Epidermal melanocyte (primary cell): Measurements from ENCODE around the gene KRT39.
"Not testable (repeated sequence)": the region's sequence is repeated elsewhere in the genome, so short reads cannot be mapped to it uniquely, and the experiment has no call there.

ENCODE experiments used
- DNase-seq: peaks from one replicate; pipeline ENCODE4 v3.0.0; 2011; ENCODE audit warnings: low spot score; ENCODE audit not compliant: insufficient read length

KRT39 gene

DNA sequence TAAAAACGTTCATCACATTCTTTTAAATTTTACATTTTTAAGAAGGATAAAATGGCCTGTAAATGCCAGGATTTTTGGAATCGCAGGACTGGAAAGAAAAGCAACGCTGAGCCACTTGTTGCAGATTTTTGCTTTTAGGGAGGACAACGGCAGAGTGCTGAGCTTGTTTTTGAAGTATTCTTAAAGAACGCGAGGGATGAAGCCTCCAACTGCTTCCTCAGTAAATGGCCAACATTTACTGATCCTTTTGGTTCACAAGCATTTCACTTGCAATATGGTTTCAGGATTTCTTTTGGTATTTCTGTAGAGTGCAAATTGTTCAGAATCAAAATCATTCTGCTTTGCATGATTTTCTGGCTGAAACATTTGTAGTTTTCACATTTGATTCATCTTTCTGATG, 26.5 kb downstream of the KRT39 start:
- no peak for DNase-seq

DNA sequence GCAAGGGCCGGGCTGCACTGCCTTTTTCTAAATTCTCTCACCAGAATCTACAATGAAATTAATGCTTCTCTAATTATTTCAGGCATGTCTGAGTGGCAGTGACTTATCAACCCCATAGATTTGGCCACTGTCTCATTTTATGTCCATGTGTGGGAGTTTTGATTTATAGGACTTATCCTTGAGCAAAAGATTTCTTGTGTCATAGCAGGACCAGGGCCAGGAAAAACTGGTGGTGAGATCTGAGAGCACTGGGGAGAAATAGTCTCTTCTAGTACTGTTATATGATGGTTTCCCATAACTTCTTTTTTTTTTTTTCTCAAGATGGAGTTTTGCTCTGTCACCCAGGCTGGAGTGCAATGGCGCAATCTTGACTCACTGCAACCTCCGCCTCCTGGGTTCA, 27.8 kb downstream of the KRT39 start:
- DNase-seq = no peak

DNA sequence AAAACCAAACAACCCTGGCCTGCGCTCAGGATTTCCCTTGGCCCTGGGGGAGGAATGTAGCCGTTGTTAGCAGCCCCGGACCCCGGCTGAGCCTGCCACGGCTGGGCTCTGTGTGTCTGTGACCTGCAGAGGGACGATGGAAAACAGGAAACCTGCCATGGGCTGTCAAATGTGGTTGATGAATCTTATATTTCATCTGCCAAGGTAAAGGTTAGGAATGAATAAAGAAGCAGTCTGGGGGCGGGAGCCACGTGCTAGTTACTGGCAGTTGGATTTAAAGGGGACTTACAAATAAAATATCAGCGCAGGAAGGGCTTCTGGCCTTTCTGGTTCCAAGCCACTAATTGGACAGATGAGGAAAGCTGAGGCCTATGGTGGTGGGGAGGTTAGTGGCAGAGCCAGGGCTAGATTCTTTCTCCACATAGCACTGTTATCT, 29.3 kb downstream of the KRT39 start, which contains the start of gene KRT23:
Gene KRT23 (minus strand): TSS at position 263 of the 436 bp plus-strand sequence. CDS start 1,043 bp downstream, outside the sequence.
- DNase-seq = no peak

DNA sequence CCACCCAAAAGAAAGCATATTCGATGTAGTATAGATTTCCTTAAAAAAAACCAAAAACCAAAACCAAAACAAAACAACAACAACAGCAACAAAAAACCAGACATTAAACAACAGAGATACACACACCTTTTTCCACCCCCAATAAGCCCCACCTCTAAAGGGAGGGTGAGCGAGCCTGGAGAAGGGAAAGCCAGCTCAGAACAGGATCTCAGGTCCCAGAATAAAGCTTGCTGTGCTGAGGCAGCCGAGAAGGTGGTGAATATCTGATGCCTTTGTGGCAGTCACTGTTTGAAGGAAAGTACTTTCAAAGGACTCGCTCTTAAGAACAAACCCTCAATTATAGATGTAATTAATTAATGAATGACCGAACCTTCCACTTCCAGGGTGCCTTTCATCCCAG, 29.8 kb downstream of the KRT39 start:
- DNase-seq = no peak

DNA sequence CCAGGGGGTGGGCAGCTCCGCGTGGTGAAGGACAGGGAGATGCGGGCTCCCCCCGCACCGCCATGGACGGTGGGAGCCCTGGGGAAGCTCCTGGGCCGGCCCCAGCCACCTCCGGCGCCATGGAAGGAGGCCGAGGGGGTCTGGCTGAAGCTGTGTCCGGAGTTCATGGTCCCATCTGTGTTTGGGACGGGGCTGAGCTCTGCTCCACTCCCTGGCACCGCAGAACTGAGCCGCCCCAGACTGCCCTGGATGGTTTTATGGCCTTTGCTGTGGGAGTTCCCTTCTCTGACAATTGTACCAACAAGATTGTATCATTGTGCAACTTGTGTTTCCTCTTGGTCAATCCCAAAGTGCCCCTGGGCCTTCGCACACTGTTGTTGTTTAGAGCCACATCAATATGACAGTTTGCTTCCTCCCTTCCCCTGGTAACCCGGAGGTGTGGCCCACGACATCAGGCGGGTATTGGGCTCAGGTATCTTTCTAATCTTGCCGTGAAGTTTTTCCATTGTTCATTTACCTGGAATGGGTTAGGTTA, 30.2 kb downstream of the KRT39 start:
- DNase-seq = no peak

DNA sequence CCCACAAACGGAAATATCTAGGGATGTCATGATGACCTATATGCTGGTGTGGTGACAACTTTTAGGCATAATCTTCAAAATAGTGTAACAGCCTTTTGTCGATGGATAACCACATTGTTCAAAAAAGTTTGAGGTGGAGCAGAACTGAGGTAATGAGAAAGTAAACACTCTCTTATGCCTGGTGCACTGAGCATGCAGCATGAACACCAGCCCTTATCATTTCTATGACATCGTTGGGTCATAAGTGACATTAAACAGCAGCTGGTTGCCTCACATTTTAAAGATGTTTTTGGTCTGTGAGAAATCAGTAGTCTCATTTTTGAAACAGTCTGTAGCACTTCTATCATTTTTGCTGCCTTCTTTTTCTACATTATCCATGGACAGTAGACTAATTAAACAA, 31.1 kb downstream of the KRT39 start:
- DNase-seq = no peak

DNA sequence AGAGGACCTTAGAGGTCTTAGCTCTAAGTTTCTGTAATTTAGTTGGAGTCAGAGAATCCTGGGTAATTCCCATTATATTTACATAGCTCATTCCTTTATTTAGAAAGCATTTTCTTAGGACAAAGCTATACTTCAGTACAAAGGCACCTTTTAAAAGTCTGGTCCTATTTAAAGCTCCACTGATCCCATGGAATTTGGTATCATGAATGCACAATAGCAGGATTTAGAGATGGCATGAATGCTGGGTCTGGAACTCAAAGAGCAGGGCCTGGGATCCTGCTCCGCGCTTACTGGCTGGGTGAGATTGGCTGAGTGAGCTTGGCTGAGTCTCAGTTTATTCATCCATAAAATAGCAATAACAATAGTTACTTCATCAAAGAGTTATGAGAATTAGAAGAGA, 34.1 kb downstream of the KRT39 start:
- DNase-seq = peak; percentile 41

DNA sequence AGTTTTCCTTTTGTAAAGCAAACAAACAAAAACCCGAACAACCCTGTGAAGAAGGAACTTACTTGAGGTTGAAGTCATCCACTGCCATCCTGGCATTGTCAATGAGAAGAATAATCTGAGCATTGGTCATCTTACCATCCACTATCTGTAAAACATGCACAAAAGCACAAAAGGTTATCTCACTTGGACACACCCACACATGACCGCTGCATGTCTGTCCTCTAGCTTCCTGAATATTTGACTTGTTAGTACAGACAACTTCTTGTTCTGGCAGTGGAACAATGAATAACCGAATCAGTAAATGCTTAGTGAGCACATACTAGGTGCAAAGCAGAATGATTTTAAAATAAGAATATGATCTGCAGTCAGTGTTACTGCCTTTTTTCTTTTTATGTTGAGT, 35.4 kb downstream of the KRT39 start:
- no peak for DNase-seq

- DNase-seq = no peak
Observed at GRCh38 chr17:40926341-40926740, 40.4 kb downstream of the KRT39 start.

- DNase-seq = peak; percentile 72
Observed at GRCh38 chr17:40922239-40922638, 44.5 kb downstream of the KRT39 start.

DNA sequence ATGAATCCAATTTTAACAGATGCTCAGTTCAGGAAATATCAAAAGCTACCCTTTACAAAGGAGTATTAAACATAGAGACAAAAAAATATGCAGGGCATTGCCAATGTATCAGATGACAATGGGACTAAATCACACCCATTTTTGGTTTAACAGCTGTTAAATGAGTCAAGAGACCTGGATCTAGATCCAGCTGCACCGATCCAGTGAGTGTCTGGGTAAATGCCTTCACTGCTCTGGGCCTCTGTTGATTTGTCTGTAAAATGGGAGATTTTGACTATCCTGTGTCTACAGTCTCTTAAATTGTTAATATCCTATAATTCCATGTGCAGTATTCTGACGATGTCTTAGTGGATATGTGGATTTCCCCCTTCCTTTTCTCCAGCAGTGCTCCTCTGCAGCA, 45.7 kb downstream of the KRT39 start:
- no peak for DNase-seq

GRCh38 chr17:40917116-40917515, 49.6 kb downstream of the KRT39 start:
- not testable (repeated sequence) for DNase-seq

DNA sequence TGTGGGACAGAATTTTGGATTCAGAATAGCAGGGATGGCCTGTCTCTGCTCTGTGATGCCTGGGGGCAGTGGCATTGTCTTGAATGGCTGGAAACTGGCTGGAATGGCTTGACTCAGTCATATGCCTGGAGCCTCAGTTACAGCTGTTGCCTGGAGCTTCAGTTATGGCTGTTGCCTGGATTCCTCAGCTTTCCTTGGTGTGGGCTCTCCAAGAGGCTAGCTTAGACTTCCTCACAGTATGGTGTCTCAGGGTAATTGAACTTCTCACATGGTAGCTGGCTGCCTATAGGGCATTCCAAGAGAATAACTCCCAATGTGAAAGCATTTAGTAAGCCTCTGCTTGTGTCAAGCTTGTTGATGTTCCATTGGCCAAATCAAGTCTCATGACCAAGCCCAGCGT, 50.4 kb downstream of the KRT39 start:
- no peak for DNase-seq

- no peak for DNase-seq
Observed at GRCh38 chr17:40915721-40916256, 51.0 kb downstream of the KRT39 start.

GRCh38 chr17:40915199-40915661, 51.5 kb downstream of the KRT39 start:
- no peak for DNase-seq

DNA sequence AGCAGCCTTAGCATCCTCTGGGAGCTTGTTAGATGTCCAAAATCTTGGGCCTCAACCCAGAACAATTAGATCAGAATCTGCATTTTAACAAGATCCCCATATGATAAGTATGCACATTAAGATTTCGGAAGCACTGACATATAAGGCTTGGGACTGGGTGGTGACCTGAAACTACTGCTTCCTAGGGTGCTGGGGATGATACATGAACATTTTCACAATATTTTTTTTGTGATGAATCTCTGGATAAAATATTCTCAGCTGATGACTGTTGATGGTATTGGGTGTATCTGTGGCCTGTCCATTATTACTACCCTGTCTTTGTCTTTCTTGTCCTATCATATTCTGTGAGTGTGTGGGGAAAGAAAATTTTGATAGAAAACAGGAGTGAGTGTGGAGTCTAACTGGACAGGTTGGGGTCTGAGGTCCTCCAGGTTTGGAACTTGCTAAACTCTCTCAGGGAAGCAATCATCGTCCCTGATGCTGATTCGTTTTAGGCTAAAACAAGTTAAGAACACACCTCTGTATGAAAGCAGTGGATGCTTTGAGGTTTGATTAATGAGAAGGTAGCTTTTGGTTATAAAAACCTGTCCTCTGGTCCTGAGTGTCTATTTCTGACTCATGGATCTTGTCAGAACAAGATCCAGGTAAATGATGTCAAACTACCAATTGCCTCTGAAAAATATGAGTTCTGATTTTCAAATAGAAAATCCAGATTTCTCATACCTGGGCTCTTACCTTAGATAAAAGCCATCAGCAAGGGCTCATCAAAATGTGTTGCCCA, 52.5 kb downstream of the KRT39 start:
- DNase-seq = no peak

- DNase-seq = no peak
Observed at GRCh38 chr17:40912486-40913210, 54.1 kb downstream of the KRT39 start.

- no peak for DNase-seq
Observed at GRCh38 chr17:40910441-40910841, 56.3 kb downstream of the KRT39 start.

DNA sequence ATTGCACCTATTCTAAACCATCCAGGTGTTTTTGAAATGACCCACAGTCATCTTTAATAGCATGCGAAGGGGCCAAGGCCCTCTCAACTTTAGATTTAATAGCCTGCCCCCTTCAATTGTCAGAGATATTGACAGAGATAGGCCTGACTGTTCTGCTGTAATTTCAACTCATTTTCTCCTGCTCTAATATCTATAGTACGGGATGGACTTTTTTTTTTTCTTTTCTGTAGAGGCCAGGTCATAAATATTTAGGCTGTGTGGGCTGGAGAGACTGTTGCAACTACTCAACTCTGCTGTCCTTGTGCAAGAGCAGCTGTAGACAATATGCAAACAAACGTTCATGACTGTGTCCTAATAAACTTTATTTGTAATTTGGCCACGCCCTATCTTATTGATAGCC, 57.0 kb downstream of the KRT39 start:
- DNase-seq = no peak

DNA sequence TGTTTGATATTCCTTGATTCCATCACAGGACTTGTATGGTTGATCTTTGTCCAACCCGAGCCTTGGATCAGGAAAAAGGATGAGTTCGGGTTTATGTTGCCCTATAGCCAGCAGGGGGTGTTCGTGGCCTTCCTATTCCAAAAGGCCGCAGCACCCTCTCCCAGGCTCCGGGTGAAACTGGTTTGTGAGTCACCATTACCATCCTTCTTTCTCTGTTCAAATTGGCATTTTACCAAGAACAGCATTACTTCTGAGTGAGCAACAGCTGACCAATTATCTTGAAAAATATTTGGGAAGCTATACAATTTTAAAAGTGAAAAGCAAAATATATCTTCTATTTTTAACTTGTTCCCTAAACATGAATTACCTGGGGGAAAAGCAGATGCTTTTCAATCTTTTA, 57.4 kb downstream of the KRT39 start:
- peak; percentile 57 for DNase-seq
